Measurements from ENCODE around the gene UTRN. TPM values are rescaled to one million over a fixed set of nuclear protein-coding genes. Genes with fewer than 3 reads are reported as not detected.

Gene UTRN
- total RNA-seq, 3 donors from 2014 or later: 88.9 to 107 (median 94.0) TPM

DNA sequence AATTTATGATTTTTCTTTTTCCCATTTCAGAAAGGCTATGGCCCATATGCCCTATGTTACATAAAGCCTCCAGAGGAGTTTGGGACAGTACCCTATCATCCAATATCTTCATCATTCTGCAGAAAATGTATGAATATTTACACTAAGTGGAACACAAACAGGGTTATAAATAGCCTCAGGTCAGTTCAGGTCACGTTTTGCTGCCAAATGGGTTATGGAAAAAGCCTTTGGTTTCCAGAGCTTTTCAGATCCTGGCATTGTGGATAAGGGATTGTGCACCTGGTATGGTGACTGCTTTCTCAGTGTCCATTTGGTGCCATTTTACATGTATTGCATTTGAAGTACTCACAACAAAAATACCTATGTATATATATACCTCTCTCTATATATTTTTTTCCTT is 29.4 kb downstream of the UTRN start:
- no peak for TF ChIP-seq CTCF (IDR thresholded peaks at IDR 0.05)
- Histone ChIP-seq H3K36me3 (ENCODE audit: low read depth) (no peaks in the 10 kb centered on the region), H3K4me3 (no peak overlapping the region), H3K9me3 (no peaks in the 10 kb centered on the region), H3K4me1 (ENCODE audit: low read depth) (no peaks in the 10 kb centered on the region)
- DNase-seq: no peak
- intact Hi-C loops (cut with DNase I, micrococcal nuclease): no loop called here
- ATAC-seq: no peak

GRCh38 chr6:144315226-144315980 is 30.3 kb downstream of the UTRN start:
- intact Hi-C loops (cut with DNase I, micrococcal nuclease): no loop called here
- Histone ChIP-seq H3K9me3 (no peaks in the 10 kb centered on the region), H3K4me3 (no peak overlapping the region), H3K4me1 (ENCODE audit: low read depth) (no peaks in the 10 kb centered on the region), H3K36me3 (ENCODE audit: low read depth) (no peaks in the 10 kb centered on the region)
- DNase-seq (no peak), ATAC-seq (no peak)
- TF ChIP-seq CTCF (IDR thresholded peaks at IDR 0.05): no peak

DNA sequence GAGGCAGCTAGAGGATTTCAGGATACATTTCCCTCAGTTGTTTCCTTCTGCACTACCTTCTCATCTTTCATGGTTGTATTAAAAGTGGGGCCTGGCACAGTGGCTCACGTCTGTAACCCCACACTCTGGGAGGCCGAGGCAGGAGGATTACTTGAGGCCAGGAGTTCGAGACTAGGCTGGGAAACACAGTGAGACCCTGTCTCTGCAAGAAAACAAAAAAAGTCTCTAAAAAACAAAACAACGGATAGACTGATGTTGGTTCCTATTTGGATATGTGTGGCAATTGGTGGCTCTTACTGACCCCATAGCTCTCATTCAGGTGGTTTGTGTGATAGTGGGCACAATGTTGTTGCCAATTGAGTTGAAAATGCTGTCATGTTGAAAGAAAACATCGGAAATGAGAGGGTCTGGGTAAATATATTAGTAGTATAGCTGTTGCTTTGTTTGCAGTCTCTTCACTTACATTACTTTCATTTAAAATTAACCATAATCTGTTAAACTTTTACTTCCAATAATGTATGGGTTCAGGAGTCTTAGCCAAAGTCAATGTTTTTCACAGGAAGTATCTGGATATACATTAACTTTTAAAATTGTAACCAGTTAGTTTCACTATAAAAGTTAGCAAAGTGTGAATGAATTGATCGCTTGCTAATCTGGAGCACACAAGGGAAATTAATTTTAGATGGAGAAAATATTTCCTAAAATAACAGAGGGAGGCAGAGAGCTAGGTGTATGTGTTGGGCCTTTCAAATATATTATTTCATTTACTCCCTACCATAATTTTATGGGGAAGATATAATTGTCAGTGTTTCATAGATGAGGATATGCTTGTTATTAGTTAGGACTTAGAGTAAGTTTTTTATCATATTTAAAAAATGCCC is 31.1 kb downstream of the UTRN start:
- TF ChIP-seq CTCF (IDR thresholded peaks at IDR 0.05): no peak
- H3K4me1 ChIP-seq (ENCODE audit: low read depth): no peaks in the 10 kb centered on the region
- H3K9me3 ChIP-seq: no peaks in the 10 kb centered on the region
- H3K4me3 ChIP-seq: no peak overlapping the region
- ATAC-seq: peak; percentile 43
- no peaks in the 10 kb centered on the region for H3K36me3 ChIP-seq (ENCODE audit: low read depth)
- DNase-seq: no peak
- intact Hi-C loops (cut with DNase I, micrococcal nuclease): no loop called here

GRCh38 chr6:144316862-144317195 is 31.7 kb downstream of the UTRN start:
- ATAC-seq (no peak), DNase-seq (no peak)
- Histone ChIP-seq H3K36me3 (ENCODE audit: low read depth) (no peaks in the 10 kb centered on the region), H3K4me1 (ENCODE audit: low read depth) (no peaks in the 10 kb centered on the region), H3K4me3 (no peak overlapping the region), H3K9me3 (no peaks in the 10 kb centered on the region)
- intact Hi-C loops (cut with DNase I, micrococcal nuclease): no loop called here
- no peak for TF ChIP-seq CTCF (IDR thresholded peaks at IDR 0.05)

GRCh38 chr6:144317736-144318135 is 32.6 kb downstream of the UTRN start:
- DNase-seq: no peak
- H3K4me1 ChIP-seq (ENCODE audit: low read depth): no peaks in the 10 kb centered on the region
- TF ChIP-seq CTCF (IDR thresholded peaks at IDR 0.05): no peak
- no peak for ATAC-seq
- no peaks in the 10 kb centered on the region for H3K36me3 ChIP-seq (ENCODE audit: low read depth)
- intact Hi-C loops (cut with DNase I, micrococcal nuclease): no loop called here
- H3K4me3 ChIP-seq: no peak overlapping the region
- H3K9me3 ChIP-seq: no peaks in the 10 kb centered on the region

Data from mucosa of descending colon (tissue), 3 donors.